ENCODE data around the gene ASB18. TPM values are rescaled to one million over a fixed set of nuclear protein-coding genes. Genes with fewer than 3 reads are reported as not detected.
A peak's percentile ranks its signal among the peaks of the same experiment; 100 is the strongest.

ASB18 gene
- total RNA-seq, 4 donors from 2014 or later, result not detected

DNA sequence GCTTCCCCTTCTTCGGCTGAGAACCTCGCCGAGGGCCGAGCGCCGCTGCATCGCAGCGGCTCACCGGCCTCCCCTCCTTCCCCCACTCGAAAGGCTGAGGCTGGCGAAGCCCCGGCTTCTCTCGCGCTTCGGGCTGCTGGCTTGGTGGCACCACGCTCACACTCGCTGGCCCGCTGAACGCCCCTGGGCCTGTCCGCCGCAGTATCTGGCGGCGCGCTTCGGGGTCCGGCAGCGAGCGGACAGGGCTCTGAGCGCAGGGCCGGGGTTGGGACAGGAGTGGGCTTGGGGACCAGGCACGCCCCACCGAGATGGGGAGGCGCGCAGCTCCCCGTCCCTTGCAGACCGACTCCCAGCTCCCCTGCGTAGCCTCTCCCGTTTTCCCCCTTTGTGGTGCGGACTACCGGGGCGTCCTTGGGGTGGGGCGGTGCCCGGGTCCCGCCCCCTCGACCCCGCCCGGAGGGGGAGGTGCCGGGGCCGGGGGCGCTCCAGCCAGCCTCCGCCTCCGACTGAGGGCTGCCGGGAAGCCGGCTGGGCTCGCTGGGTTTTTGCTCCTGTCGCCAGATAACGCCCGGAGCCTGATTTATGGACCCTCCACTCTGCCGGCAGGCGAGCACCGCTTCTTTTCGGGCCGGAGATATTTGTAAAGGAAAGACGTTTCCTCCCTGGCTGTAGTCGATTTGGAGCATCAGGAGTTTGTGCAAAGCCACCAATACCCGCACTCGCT lies 99.8 kb downstream of the ASB18 start:
- TF ChIP-seq POLR2A (IDR thresholded peaks at IDR 0.05), result no peak
- no peaks in the 10 kb centered on the region for H3K9me3 ChIP-seq
- H3K27me3 ChIP-seq, result peaks cover 5 to 94% of the 10 kb centered on the region in 2 donors
- no peak for DNase-seq (ENCODE audit: low spot score in 2 of 2)
- peaks cover 0 to 71% (median 27%) of the 10 kb centered on the region in 4 donors for H3K4me1 ChIP-seq
- whole genome bisulfite sequencing, 2 donors, result 1 to 4% methylated on average over 35 to 36 of the region's 67 CpGs
- no peaks in the 10 kb centered on the region for H3K36me3 ChIP-seq
- H3K4me3 ChIP-seq, result peak overlapping the region; percentile 8 to 44 (median 22)
- no peak overlapping the region for H3K27ac ChIP-seq

DNA sequence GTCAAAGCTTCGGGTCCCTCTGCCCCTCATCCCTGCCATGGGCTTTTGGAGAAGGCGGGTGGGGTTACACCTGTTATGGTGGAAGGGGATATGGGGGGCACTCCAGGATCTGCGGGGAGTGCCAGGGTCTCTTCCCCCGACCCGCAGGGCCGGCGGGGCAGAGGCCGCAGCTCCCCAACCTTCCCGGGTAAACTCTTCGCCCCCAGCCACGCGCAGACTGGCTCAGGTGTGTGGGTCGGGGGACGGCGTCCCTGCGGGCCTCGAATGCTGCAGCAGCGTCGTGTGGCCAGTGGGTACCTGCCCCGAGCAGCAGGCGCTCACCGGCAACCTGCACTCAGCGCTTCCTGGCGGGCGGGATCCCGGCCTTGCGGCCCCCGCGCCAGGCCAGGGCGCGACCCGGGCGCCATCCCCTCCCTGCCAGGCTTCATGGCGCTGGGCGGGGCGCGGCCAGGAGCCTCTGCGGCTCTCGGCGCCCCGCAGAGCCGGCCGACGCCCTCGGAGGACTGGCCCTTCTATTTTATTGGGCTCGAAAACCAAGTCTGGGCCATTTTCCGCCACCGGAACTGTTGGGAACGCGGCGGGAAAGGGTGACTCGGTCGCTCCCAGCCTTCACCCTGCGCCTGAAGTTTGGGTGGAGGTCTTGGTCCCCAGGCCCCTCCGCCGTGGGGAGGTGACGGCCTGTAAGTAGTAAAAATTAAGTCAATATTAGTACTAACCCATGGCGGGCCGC lies 100.6 kb downstream of the ASB18 start:
- H3K4me3 ChIP-seq, result peak overlapping the region; percentile 8 to 44 (median 22)
- no peak for DNase-seq (ENCODE audit: low spot score in 2 of 2)

DNA sequence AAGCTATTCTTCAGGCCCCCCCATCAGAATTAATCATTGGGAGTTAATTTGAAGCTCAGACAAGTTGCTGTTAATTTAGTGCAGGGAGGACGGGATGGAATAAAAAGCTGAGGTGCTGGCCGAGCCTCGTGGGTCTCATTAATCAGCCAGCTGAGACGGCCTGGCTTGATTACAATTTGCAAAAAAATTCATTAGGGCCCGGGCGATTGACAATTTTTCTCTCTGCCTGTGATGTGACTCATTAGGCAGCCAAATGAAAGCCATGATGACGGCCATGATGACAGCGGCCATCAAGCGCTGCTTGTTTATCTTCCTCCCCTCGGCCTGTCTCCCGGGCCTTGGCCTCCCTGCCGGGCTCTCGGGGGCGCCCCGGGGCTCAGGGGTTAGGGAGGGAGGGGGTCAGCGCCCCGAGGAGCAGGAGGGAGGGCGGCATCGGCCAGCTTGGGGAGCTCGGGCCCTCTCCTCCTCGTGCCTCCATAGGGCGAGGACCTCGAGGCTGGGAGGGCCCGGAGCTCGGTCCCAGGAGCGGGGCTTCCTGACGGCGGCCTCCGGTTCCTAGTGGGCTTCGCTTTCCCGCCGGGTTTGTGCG lies 101.2 kb downstream of the ASB18 start:
- Histone ChIP-seq H3K27ac (no peak overlapping the region), H3K27me3 (peaks cover 3 to 96% of the 10 kb centered on the region in 2 donors), H3K4me3 (no peak overlapping the region), H3K9me3 (no peaks in the 10 kb centered on the region), H3K4me1 (peaks cover 0 to 59% (median 25%) of the 10 kb centered on the region in 4 donors), H3K36me3 (no peaks in the 10 kb centered on the region)
- TF ChIP-seq EP300 (IDR thresholded peaks at IDR 0.05), result no peak
- TF ChIP-seq, protein P1, sequence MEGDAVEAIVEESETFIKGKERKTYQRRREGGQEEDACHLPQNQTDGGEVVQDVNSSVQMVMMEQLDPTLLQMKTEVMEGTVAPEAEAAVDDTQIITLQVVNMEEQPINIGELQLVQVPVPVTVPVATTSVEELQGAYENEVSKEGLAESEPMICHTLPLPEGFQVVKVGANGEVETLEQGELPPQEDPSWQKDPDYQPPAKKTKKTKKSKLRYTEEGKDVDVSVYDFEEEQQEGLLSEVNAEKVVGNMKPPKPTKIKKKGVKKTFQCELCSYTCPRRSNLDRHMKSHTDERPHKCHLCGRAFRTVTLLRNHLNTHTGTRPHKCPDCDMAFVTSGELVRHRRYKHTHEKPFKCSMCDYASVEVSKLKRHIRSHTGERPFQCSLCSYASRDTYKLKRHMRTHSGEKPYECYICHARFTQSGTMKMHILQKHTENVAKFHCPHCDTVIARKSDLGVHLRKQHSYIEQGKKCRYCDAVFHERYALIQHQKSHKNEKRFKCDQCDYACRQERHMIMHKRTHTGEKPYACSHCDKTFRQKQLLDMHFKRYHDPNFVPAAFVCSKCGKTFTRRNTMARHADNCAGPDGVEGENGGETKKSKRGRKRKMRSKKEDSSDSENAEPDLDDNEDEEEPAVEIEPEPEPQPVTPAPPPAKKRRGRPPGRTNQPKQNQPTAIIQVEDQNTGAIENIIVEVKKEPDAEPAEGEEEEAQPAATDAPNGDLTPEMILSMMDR (IDR thresholded peaks at IDR 0.05), result no peak
- TF ChIP-seq POLR2A (IDR thresholded peaks at IDR 0.05), result no peak
- 35 to 44% methylated on average over 17 to 24 of the region's 33 CpGs for WGBS, 2 donors
- DNase-seq (ENCODE audit: low spot score in 2 of 2), result no peak

More for the DNA sequence above, 100.6 kb downstream of the ASB18 start:
- Histone ChIP-seq H3K4me1 (peaks cover 0 to 66% (median 27%) of the 10 kb centered on the region in 4 donors), H3K9me3 (no peaks in the 10 kb centered on the region), H3K36me3 (no peaks in the 10 kb centered on the region), H3K27me3 (peaks cover 5 to 94% of the 10 kb centered on the region in 2 donors), H3K27ac (no peak overlapping the region)
- TF ChIP-seq EP300 (IDR thresholded peaks at IDR 0.05) (no peak), POLR2A (IDR thresholded peaks at IDR 0.05) (no peak)
- TF ChIP-seq, protein P1 (IDR thresholded peaks at IDR 0.05), result no peak
- 9 to 17% methylated on average over 21 to 29 of the region's 59 CpGs for WGBS, 2 donors

DNA sequence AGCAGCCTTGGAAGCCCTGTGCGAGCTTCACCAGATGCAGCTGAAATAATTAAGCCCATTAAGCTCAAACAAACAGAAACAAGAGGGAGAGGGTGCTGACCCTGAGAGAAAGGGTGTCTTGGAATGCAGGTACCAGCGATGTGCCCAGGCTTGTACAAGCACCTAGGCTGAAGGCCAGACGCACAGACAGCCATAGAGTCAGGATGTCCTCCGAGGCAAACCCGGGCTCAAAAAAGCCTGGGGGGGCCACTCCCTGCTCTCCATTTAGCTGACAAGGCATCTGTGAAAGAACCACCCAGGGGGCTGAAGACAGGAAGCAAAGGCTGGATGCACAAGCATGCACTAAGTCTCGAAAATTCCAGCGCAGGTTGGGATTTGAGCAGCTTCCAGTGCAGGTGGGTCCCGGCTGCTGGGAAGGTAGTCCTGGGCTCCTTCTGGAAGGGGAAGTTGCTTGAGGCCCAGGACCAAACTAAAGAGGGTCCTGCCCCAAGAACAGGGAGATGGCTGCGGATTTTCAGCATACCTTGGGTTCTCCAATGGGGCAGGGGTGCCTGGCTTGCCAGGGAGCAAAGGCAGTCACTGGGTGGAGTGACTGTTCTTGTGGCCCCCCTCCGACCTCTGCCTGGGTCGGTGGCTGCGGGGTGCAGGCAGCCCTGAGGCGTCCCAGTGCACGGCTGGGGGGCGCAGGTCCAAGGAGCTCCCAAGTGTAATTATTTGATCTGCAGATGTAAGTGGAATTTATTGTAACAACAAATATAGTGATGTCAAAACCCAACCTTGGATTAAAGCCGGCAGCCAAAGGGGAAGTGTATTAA lies 102.0 kb downstream of the ASB18 start:
- 56 to 62% methylated on average over 16 of the region's 16 CpGs for WGBS, 2 donors
- Histone ChIP-seq H3K27me3 (peaks cover 0 to 98% of the 10 kb centered on the region in 2 donors), H3K4me3 (no peak overlapping the region), H3K36me3 (no peaks in the 10 kb centered on the region), H3K9me3 (no peaks in the 10 kb centered on the region), H3K27ac (no peak overlapping the region), H3K4me1 (peaks cover 0 to 52% (median 23%) of the 10 kb centered on the region in 4 donors)
- TF ChIP-seq POLR2A (IDR thresholded peaks at IDR 0.05) (no peak), EP300 (IDR thresholded peaks at IDR 0.05) (no peak)
- TF ChIP-seq, protein P1 (IDR thresholded peaks at IDR 0.05), result no peak
- DNase-seq (ENCODE audit: low spot score in 2 of 2), result no peak

DNA sequence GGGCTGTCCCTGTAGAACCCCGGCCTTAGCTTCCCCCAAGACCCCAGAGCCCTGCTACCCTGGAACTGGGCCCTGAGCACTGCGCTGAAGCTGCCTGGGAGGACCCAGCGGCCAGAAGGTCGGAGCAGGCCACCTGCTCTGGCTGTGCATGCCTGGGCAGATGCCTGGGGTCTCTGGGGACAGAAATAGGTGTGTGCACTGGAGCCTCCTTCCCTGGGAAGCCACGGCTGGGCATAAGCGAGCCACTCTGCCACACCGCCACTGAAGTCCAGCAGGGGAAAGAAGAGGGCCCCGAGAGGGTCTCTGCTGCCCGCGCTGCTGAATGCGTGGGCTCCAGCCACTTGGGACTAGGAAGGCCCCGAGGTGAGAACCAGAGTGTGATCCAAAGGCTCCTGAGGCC lies 102.7 kb downstream of the ASB18 start:
- Histone ChIP-seq H3K27ac (no peak overlapping the region), H3K4me3 (no peak overlapping the region), H3K9me3 (no peaks in the 10 kb centered on the region), H3K36me3 (no peaks in the 10 kb centered on the region), H3K27me3 (peaks cover 0 to 91% of the 10 kb centered on the region in 2 donors), H3K4me1 (peaks cover 0 to 45% (median 16%) of the 10 kb centered on the region in 4 donors)
- TF ChIP-seq EP300 (IDR thresholded peaks at IDR 0.05), result no peak
- TF ChIP-seq, protein P1 (IDR thresholded peaks at IDR 0.05), result no peak
- no peak for TF ChIP-seq POLR2A (IDR thresholded peaks at IDR 0.05)
- no peak for DNase-seq (ENCODE audit: low spot score in 2 of 2)
- 82 to 97% methylated on average over 12 of the region's 12 CpGs for WGBS, 2 donors

Data from tibial nerve (tissue), 4 donors.